ENCODE measurements around the gene JAK3.

DNA sequence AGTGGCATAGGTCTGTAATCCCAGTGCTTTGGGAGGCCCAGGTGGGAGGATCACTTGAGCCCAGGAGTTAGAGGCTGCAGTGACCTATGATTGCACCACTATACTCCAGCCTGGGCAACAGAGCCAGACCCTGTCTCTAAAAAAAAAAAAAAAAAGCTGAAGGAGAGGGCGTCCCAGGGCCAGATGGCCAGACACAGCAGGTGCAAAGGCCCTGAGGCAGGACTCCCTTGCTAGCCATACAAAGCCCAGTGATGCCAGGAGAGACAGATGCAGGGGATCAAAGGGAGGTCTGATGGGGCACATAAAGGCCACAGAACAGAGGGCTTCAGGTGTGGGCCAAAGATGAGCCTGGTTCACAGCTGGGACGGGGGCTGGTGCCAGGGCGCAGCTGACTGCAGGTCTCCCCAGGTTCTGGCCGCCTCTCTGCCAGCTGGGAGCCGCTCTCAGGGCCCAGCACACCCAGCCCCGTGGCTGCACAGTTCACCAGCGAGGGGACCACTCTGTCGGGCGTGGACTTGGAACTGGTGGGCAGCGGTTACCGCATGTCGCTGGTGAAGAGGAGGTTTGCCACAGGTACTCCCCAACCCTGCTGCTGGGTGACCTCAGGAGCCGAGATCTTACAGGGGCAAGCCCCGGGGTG is 60.4 kb downstream of the JAK3 start:
- TF ChIP-seq POLR2AphosphoS5 (IDR thresholded peaks at IDR 0.05; ENCODE audit: borderline replicate concordance, low read depth, low read length), result no peak
- TF ChIP-seq EZH2 (IDR thresholded peaks at IDR 0.05), result no peak

All from SK-N-MC (cell line).